ENCODE data around the gene LRWD1.

- no peak for TF ChIP-seq POLR2AphosphoS5 (IDR thresholded peaks at IDR 0.05)
- no peak for TF ChIP-seq POLR2A (IDR thresholded peaks at IDR 0.05)
Measured at GRCh38 chr7:102436118-102436517, 28.7 kb upstream of the LRWD1 start.
